NT2/D1 (cell line): ENCODE results near the gene RASGRP1.

ENCODE experiments used
- DNase-seq: peaks from one replicate; pipeline ENCODE4 v3.0.0-alpha.2; 2011; ENCODE audit warnings: low read depth, low spot score
- H3K27me3 ChIP-seq: 2 replicates; pipeline ENCODE4 v1.6.0; 2011; ENCODE audit warnings: mild to moderate bottlenecking; ENCODE audit not compliant: insufficient read length, insufficient read depth
- H3K36me3 ChIP-seq: 2 replicates; pipeline ENCODE4 v1.6.1; 2011; ENCODE audit warnings: mild to moderate bottlenecking, low read length, mixed read lengths; ENCODE audit not compliant: insufficient read depth, insufficient read length
- H3K4me1 ChIP-seq: 2 replicates; pipeline ENCODE4 v1.5.1; 2011; ENCODE audit not compliant: insufficient read depth, insufficient read length
- H3K4me3 ChIP-seq: 2 replicates; pipeline ENCODE4 v1.5.1; 2011; ENCODE audit warnings: low read depth; ENCODE audit not compliant: insufficient read length
- H3K9ac ChIP-seq: 2 replicates; pipeline ENCODE4 v1.6.0; 2011; ENCODE audit warnings: low read depth; ENCODE audit not compliant: insufficient read length
- H3K9me3 ChIP-seq: 2 replicates; pipeline ENCODE4 v1.5.1; 2011; ENCODE audit warnings: mild to moderate bottlenecking, low read length; ENCODE audit not compliant: insufficient read depth
- SUZ12 ChIP-seq: IDR thresholded peaks from 2 replicates; pipeline ENCODE4 v1.6.1; 2011; ENCODE audit not compliant: insufficient read length, insufficient read depth; ENCODE audit errors: extremely low read depth
- YY1 ChIP-seq: IDR thresholded peaks from 2 replicates; pipeline ENCODE4 v1.6.1; 2011; ENCODE audit not compliant: insufficient read length, insufficient read depth
- ZNF274 ChIP-seq: IDR thresholded peaks from 2 replicates; pipeline ENCODE4 v1.6.1; 2011; ENCODE audit warnings: mild to moderate bottlenecking, low read depth, low read length

The RASGRP1 gene

GRCh38 chr15:38481761-38482160, 82.9 kb downstream of the RASGRP1 start:
- Histone ChIP-seq H3K4me3 (no peak overlapping the region), H3K36me3 (peaks cover 29% of the 10 kb centered on the region), H3K4me1 (no peaks in the 10 kb centered on the region), H3K27me3 (no peaks in the 10 kb centered on the region), H3K9me3 (no peaks in the 10 kb centered on the region), H3K9ac (no peak overlapping the region)
- TF ChIP-seq SUZ12 (no peak), ZNF274 (no peak), YY1 (no peak)
- no peak for DNase-seq

GRCh38 chr15:38481113-38481512, 83.5 kb downstream of the RASGRP1 start:
- H3K4me1 ChIP-seq, result no peaks in the 10 kb centered on the region
- no peak for TF ChIP-seq YY1
- TF ChIP-seq SUZ12, result no peak
- no peak for TF ChIP-seq ZNF274
- no peaks in the 10 kb centered on the region for H3K27me3 ChIP-seq
- no peak overlapping the region for H3K4me3 ChIP-seq
- H3K36me3 ChIP-seq, result peaks cover 26% of the 10 kb centered on the region
- no peak for DNase-seq
- H3K9ac ChIP-seq, result no peak overlapping the region
- H3K9me3 ChIP-seq, result no peaks in the 10 kb centered on the region

- TF ChIP-seq SUZ12, result no peak
- no peak for TF ChIP-seq ZNF274
- no peak for TF ChIP-seq YY1
- Histone ChIP-seq H3K4me1 (no peaks in the 10 kb centered on the region), H3K4me3 (no peak overlapping the region), H3K9ac (no peak overlapping the region), H3K36me3 (peaks cover 34% of the 10 kb centered on the region), H3K9me3 (no peaks in the 10 kb centered on the region), H3K27me3 (no peaks in the 10 kb centered on the region)
- DNase-seq, result no peak
Observed at GRCh38 chr15:38479756-38480155, 84.9 kb downstream of the RASGRP1 start.

- TF ChIP-seq YY1 (no peak), SUZ12 (no peak), ZNF274 (no peak)
- Histone ChIP-seq H3K36me3 (peaks cover 39% of the 10 kb centered on the region), H3K9me3 (no peaks in the 10 kb centered on the region), H3K4me3 (no peak overlapping the region), H3K9ac (no peak overlapping the region), H3K4me1 (no peaks in the 10 kb centered on the region), H3K27me3 (no peaks in the 10 kb centered on the region)
- DNase-seq, result no peak
Observed at GRCh38 chr15:38479266-38479665, 85.3 kb downstream of the RASGRP1 start.

GRCh38 chr15:38477637-38478036, 87.0 kb downstream of the RASGRP1 start:
- H3K9ac ChIP-seq, result no peak overlapping the region
- no peak for DNase-seq
- no peak overlapping the region for H3K4me3 ChIP-seq
- TF ChIP-seq YY1, result no peak
- no peak for TF ChIP-seq SUZ12
- no peak for TF ChIP-seq ZNF274
- no peaks in the 10 kb centered on the region for H3K9me3 ChIP-seq
- H3K4me1 ChIP-seq, result no peaks in the 10 kb centered on the region
- H3K36me3 ChIP-seq, result peaks cover 43% of the 10 kb centered on the region
- H3K27me3 ChIP-seq, result no peaks in the 10 kb centered on the region

- TF ChIP-seq SUZ12 (no peak), ZNF274 (no peak), YY1 (no peak)
- Histone ChIP-seq H3K4me3 (no peak overlapping the region), H3K9me3 (no peaks in the 10 kb centered on the region), H3K9ac (no peak overlapping the region), H3K36me3 (peaks cover 39% of the 10 kb centered on the region), H3K4me1 (no peaks in the 10 kb centered on the region), H3K27me3 (no peaks in the 10 kb centered on the region)
- no peak for DNase-seq
Observed at GRCh38 chr15:38476120-38476519, 88.5 kb downstream of the RASGRP1 start.

DNA sequence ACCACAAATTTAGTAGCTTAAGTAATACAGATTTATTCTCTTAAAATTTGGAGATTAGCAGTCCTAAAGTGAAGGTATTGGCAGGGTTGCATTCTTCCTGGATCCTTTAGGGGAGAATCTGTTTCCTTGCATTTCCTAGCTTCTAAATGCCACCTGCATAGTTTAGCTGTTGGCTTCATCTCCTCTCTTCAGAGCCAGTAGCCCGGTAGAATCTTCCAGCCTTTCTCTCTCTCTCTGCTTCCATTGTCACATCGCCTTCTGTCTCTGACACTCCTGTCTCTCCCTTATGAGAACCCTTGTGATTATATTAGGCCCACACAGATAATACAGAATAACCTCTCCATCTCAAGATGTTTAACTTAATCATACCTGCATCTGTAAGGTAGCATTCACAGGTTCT, 89.3 kb downstream of the RASGRP1 start:
- DNase-seq, result no peak
- Histone ChIP-seq H3K36me3 (peaks cover 38% of the 10 kb centered on the region), H3K9ac (no peak overlapping the region), H3K4me1 (no peaks in the 10 kb centered on the region), H3K4me3 (no peak overlapping the region), H3K9me3 (no peaks in the 10 kb centered on the region), H3K27me3 (no peaks in the 10 kb centered on the region)
- TF ChIP-seq YY1 (no peak), ZNF274 (no peak), SUZ12 (no peak)

GRCh38 chr15:38474155-38474757, 90.4 kb downstream of the RASGRP1 start:
- Histone ChIP-seq H3K9me3 (no peaks in the 10 kb centered on the region), H3K4me1 (no peaks in the 10 kb centered on the region), H3K27me3 (no peaks in the 10 kb centered on the region), H3K36me3 (peaks cover 38% of the 10 kb centered on the region), H3K9ac (no peak overlapping the region), H3K4me3 (no peak overlapping the region)
- no peak for DNase-seq
- TF ChIP-seq YY1 (no peak), ZNF274 (no peak), SUZ12 (no peak)
